HCT116 (cell line): ENCODE data around the gene PCP2.

ENCODE experiments used
- ATF3 ChIP-seq: IDR thresholded peaks from 2 replicates; pipeline ENCODE4 v1.6.1; 2012
- CTCF ChIP-seq, 3 experiments: fragments of 200-600 bp in 1 of 3; sonication (generic) in 1 of 3; IDR thresholded peaks in 2 of 3; conservative IDR thresholded peaks in 1 of 3; 2 replicates each; pipeline ENCODE4 v1.5.1; 2012 to 2017; ENCODE audit warnings: low read depth in 2 of 3, low read length in 2 of 3, antibody characterized with exemption in 1 of 3, borderline replicate concordance in 1 of 3, control low read depth in 1 of 3, mild to moderate bottlenecking in 1 of 3, mixed read lengths in 1 of 3, mixed run types in 1 of 3, moderate library complexity in 1 of 3; ENCODE audit not compliant: insufficient read depth in 1 of 3
- ELF1 ChIP-seq: IDR thresholded peaks from 2 replicates; pipeline ENCODE4 v1.6.1; 2012; ENCODE audit warnings: low read depth, borderline replicate concordance
- EZH2 ChIP-seq: fragments of 200-600 bp; sonication (generic); IDR thresholded peaks from 2 replicates; pipeline ENCODE4 v1.6.1; 2017; ENCODE audit warnings: antibody characterized with exemption, mixed run types
- EZH2phosphoT487 ChIP-seq: fragments of 200-600 bp; IDR thresholded peaks from 2 replicates; pipeline ENCODE4 v1.6.1; 2018; ENCODE audit warnings: antibody characterized with exemption, borderline replicate concordance
- FOSL1 ChIP-seq: IDR thresholded peaks from 2 replicates; pipeline ENCODE4 v1.6.1; 2012; ENCODE audit warnings: low read depth
- MAX ChIP-seq: IDR thresholded peaks from 2 replicates; pipeline ENCODE4 v1.6.1; 2012
- POLR2A ChIP-seq: IDR thresholded peaks from 2 replicates; pipeline ENCODE4 v1.7.0; 2011; ENCODE audit warnings: borderline replicate concordance; ENCODE audit not compliant: insufficient read depth, insufficient read length; ENCODE audit errors: extremely low read depth
- POLR2AphosphoS5 ChIP-seq: IDR thresholded peaks from 2 replicates; pipeline ENCODE4 v1.6.1; 2011; ENCODE audit warnings: mild to moderate bottlenecking, low read depth, low read length, moderate library complexity
- RAD21 ChIP-seq: IDR thresholded peaks from 2 replicates; pipeline ENCODE4 v1.6.1; 2012; ENCODE audit warnings: low read depth, mild to moderate bottlenecking
- SP1 ChIP-seq: IDR thresholded peaks from 2 replicates; pipeline ENCODE4 v1.6.1; 2012; ENCODE audit warnings: low read depth
- TCF7L2 ChIP-seq: IDR thresholded peaks from 2 replicates; pipeline ENCODE4 v1.7.0; 2011; ENCODE audit warnings: borderline replicate concordance, inconsistent platforms; ENCODE audit not compliant: insufficient read depth, insufficient read length; ENCODE audit errors: extremely low read depth
- YY1 ChIP-seq: IDR thresholded peaks from 2 replicates; pipeline ENCODE4 v1.6.1; 2011; ENCODE audit warnings: low read length, low read depth, moderate library complexity, mild to moderate bottlenecking; ENCODE audit not compliant: insufficient replicate concordance; ENCODE audit errors: extremely low read depth
- ZBTB33 ChIP-seq: IDR thresholded peaks from 2 replicates; pipeline ENCODE4 v1.6.1; 2011; ENCODE audit warnings: mild to moderate bottlenecking, low read length, moderate library complexity; ENCODE audit not compliant: insufficient replicate concordance; ENCODE audit errors: extremely low read depth

- no peak for TF ChIP-seq EZH2phosphoT487
- TF ChIP-seq TCF7L2: no peak
- no peak for TF ChIP-seq CTCF (IDR thresholded peaks at IDR 0.05 in 2 of 3, conservative IDR thresholded peaks at IDR 0.05 in 1 of 3; ENCODE audit: borderline replicate concordance in 1 of 3, insufficient read depth in 1 of 3, low read depth in 2 of 3, low read length in 2 of 3)
- TF ChIP-seq YY1: no peak
- no peak for TF ChIP-seq RAD21
- TF ChIP-seq POLR2AphosphoS5: no peak
- no peak for TF ChIP-seq MAX
- no peak for TF ChIP-seq ATF3
- TF ChIP-seq POLR2A: no peak
- no peak for TF ChIP-seq ELF1
- no peak for TF ChIP-seq ZBTB33
- TF ChIP-seq FOSL1: no peak
- no peak for TF ChIP-seq EZH2
- no peak for TF ChIP-seq SP1
These were observed 947 bp downstream of the PCP2 start for GRCh38 chr19:7632340-7633203.
